ENCODE results near the gene BICD2.

Gene BICD2

DNA sequence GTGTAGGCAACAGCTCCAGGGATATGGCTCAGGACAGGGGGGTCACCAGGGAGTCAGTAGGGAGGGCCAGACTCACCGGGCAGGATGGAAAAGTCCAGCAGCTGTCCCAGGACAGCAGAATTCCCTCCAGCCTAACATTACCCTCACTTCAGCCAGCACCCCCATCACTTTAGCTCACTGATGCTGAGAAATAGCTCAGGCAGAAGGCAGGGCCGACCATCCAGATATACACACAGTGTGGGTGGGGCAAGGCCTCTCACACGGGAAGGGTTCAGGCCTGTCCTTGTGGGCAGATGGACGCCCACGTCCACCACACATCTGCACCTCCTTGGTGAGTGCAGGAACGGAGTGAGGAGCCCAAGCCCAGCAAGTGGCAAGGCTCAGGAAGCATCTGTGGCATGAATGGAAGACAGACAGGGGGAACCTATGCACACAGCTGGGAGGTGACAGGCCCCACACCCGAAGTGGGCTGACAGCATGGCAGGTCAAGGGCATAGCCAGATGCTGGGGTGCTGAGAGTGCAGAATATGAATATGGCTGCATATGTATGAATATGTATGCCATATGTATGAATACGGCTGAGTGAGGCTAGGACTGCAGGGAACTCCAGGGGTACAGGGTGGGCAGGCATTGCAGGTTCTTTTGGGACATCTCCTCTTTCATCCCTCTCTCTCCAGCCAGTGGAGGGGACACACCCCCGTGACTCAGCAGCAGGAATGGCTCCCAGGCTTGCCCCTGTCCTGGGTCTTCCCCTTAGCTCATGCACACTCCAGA is 17.0 kb downstream of the BICD2 start:
- DNase-seq (ENCODE audit: low read depth in 3 of 3), result no peak

DNA sequence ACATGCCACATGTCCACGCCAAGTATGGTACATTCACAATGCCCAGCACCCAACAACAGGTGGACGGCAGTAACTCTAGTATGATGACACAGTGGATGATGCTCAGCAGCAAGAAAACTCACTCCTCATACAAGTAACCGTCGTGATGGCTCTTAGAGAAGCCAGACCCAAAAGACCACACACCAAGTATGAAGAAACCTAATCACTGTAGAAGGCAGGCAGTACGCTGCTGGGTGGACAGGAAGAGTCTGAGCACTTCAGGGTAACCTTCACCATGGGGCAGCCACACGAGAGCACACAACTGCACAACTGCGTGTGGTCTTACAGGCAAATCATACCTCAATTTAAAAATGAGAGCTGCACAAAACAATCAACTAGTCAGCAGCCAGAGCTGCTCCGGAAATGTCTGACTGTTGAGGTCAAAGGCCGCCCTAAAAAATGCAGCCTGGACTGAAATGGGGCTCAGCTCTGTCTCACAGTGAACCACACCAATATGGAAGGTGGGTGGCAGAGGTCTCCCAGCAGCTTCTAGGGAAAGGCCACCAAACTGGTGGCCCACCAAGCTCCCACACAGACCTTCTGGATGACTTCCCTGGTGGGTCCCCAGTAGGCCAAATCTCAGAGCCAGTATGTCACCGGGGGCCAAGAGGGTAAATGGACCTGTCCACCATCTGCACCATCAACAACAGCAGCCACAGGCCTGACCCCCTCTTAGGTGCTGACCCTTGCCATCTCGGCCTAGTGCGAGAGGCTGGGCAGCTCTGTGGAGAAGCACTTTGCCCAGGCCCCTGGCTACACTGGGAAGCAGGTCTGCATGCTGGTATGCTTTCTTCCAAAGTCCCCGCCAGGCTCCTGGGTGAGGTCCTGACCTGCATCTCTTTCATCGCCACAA is 17.8 kb downstream of the BICD2 start:
- DNase-seq (ENCODE audit: low read depth in 3 of 3), result no peak

DNA sequence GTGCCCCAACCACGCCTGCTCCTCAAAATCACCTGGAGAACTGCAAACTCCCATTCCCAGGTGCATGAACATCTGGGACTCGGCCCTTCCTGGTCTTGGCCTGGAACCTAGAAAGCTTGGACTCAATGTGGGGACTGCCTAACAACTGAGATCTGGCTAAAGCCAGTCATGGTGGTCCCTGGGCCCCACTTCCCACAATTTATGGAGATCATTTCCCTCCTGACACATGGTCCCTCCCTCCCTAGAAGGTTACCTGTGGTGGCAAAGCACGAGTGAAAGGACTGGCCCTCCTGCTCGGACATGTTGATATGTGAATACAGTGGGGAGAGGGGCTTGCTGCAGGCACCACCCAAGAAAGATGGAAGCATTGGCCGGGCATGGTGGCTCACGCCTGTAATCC is 18.8 kb downstream of the BICD2 start:
- DNase-seq (ENCODE audit: low read depth in 3 of 3), result no peak

DNA sequence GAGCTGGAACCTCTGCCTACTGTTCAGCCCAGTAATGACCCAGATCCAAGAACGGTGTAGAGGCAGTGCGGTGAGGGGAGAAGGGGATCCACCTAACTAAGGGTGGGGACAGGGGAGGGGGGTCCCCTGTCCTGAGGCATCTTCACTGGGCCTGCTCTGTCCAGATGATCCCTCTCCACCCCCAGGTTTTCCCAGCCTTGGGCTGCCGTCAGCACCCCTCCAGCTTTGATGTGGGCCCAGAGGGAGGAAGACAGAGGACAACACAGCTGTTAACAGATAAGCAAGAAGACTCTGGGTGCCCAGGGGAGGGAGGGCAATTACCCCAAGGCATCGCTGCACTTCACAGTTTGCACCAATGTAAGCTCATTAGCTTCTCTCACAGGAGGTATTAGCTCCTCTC is 19.3 kb downstream of the BICD2 start:
- no peak for DNase-seq (ENCODE audit: low read depth in 3 of 3)

DNA sequence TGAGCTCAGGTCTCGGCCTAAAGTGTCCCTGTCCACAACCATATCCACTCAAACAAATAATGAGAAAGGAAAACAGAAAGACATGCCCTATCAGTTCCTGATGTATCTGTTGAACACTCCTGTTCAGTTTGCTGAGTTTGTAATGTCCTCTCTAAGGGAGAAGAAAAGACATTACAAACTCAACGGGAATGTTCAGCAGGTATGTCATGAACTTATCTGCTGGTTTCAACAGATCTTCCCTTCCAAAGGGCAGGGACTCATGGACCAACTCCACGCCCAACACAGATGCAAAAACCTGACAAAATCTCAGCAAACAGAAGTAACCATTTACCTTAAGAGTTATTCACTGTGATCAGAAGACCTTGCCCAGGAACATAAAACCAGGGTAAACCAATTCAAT is 23.7 kb downstream of the BICD2 start:
- no peak for DNase-seq (ENCODE audit: low read depth in 3 of 3)

DNA sequence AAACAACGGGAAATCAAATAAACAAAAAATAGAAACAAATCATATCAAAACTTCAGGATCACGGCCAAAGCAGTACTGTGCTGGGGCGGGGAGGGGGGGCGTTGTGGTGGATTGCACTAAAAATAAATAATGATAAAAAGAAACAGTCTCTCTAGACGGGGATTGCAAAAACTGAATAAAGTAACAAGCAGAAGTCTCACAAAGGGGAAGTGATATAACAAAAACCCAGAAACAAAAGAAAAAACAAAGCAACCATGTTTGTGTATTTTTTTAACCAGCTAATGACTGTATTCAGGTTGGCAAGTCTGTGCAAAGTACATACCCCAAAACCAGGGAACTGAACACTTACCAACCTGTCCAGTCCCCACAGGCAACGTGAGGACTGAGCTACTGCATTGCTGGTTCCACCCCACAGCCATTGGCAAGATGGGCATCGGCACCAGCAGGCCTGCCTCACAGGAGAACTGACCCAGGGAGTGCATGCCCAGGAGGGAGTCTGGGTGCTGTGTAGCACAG is 24.1 kb downstream of the BICD2 start:
- DNase-seq (ENCODE audit: low read depth in 3 of 3), result no peak

DNA sequence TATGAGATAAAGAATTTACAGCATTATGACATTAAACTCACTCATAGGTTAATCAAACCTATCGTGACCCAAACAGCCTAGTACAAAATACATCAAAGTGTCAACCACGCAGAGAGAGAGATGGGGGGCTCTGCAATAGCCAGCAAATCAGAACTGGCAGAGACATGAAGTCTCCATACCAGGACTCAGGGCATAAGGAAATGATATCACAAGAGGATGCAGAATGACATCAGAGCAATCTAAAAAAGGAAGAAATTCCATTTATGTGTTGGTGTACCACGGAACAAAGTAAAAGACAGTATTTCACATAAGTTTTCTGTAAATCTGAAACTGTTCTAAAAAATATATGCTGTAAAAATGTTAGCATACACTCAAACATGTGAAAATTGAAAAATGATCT is 24.6 kb downstream of the BICD2 start:
- DNase-seq (ENCODE audit: low read depth in 3 of 3), result no peak

DNA sequence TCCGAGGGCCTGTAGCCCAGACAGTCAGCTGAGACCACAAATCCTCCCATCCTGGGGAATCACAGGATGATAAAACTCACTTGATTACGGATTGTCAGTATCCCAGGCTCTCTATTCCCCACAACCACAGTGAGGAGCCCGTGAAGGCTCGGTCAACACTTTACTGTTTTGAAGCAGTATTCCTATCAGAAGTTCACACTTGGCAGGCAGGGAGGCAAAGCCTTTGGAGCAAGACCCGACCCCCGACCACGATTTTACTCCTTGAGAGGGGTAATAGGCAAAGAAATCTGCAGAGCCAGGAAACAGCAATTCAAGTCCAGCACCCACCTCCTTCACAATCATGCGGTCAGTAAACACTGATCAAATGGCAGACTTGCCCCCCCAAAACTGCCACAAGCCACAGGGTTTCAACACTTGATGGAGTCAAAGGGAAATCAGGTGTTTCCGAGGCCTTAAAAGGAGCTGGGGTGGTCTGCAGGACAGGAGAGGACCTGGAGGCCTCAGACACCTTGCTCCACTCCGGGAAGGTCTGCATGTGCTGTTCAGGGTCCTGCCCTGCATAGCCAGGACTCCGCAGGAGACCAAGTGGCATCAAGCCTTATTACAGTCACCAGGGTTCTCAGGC is 25.2 kb downstream of the BICD2 start:
- no peak for DNase-seq (ENCODE audit: low read depth in 3 of 3)

DNA sequence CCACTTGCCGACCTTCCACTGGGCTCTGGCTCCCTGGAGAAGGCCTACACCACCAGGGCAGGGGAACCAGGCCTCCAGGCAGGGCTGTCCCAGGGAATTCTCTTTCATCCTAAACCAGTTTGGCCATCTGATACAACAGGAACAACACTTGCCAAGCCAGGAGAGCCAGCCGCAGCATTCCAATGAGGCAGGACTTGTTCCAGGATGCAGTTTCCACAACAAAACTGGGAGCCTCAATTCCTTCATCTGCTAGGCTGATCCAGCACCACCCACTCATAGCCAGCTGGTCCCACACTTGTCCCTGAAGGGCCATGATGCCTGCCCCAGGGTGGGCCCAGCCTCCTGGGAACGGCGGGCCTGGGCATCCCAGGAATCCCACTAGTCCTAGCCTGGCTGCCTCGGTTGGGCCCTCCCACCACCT is 26.0 kb downstream of the BICD2 start:
- no peak for DNase-seq (ENCODE audit: low read depth in 3 of 3)

DNA sequence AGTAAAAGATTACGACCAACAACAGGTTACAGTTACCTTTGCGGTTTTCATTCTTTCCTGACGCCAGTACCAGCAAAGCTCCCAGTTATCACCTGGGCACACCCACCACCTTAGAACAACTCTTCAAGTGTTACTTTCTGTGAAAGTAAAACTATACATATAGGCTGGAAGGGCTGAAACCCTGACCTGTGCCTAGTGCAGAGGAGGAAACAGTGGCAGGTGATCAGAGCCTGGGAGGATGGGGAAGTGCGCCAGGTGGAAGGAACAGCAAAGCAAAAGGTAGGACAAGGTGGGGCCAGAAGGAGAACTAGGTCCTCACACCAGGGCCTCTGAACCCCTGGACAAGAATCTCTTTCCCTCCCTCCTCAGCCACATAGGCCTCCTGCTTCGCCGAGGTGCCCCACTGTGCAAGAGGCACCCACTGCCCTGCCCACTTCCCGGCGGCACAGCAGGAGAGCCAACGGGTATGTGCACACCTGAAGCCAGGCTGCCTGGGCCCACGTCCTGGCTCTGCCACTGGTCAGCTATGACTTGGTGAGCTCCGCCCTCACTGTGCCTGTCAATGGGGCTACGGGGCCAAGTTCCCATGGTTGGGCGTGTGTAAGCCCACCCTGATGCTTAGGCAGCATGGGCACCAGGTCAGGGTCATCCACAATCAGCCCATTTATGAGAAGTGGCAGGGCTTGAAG is 26.9 kb downstream of the BICD2 start:
- no peak for DNase-seq (ENCODE audit: low read depth in 3 of 3)

DNA sequence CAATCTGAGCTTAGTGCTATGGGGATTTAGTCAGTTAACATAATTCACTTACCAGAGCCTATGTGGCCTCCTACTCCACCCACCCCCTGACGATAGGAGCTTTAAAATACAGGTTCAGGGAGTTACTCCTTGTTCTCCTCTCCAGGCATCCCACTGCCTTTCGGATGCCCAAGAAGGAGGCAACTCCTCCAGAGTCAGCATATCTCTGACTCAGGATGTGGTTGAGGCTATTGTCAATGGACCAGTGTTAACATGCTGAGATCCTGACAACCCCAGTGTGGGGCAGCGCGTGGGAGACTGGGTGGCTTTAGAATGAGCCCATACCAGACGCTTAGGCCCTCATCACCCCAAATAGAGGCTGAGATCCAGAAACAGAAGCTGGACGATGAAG is 27.4 kb downstream of the BICD2 start:
- no peak for DNase-seq (ENCODE audit: low read depth in 3 of 3)

DNA sequence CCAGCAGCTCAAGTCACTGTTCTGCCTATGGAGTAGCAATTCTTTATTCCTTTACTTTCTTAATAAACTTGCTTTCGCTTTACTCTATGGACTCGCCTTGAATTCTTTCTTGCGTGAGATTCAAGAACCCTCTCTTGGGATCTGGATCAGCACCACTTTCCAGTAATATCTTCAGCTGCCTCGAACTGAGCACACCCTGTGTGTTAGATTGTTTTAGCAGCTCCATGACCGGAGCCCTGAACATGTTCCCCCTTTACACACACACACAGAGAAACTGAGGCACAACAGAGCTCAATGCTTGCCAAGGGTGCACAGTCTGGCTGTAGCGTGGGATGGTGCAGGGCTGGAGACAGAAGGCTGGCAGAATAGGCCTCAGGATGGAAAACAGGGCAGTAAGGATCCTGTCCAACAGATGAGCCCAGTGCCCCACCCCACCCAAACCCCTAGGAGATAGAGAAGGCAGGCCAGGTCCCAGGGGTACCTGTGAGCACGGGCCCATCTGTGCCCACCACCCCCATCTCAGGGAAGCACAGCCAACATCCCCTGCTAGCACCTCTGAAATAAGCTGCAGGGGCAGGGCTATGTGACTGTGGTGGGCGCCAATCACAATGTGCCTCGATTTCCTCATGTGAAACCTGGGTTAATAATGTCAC is 27.9 kb downstream of the BICD2 start:
- DNase-seq (ENCODE audit: low read depth in 3 of 3), result no peak

DNA sequence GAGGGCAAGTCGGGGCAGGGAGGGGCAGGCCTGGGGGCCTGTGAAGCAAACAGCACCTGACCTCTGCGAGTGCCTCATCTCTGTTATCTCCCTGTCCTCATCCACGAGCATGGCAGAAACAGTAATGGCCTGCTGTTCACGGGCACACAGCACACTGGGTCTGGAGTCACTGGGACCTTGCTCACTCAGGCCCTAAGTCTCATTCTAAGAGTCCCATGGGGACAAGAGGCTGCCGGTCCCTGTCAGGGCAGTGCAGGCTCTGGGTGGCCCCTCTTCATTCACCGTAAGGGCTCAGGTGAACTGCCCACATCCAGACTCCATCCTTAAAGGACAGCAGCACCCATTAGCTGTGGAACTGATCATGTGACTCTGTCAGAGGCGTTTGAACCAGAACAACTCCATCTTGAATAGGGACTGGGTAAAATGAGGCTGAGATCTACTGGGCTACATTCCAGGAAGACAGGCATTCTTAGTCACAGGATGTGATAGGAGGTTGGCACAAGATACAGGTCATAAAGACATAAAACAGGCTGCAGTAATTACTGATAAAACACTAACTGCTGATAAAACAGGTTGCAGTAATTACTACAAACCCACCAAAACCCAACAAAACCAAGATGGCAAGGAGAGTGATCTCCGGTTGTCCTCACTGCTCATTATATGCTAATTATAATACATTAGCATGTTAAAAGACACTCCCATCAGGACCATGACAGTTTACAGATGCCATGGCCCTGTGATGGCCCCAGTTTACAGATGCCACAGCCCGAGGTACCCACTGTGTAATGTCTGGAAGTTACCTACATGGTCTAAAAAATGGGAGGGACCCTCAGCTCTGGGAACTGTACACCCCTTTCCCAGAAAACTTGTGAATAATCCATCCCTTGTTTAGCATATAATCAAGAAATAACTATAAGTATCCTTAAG is 28.7 kb downstream of the BICD2 start:
- DNase-seq (ENCODE audit: low read depth in 3 of 3), result no peak

DNA sequence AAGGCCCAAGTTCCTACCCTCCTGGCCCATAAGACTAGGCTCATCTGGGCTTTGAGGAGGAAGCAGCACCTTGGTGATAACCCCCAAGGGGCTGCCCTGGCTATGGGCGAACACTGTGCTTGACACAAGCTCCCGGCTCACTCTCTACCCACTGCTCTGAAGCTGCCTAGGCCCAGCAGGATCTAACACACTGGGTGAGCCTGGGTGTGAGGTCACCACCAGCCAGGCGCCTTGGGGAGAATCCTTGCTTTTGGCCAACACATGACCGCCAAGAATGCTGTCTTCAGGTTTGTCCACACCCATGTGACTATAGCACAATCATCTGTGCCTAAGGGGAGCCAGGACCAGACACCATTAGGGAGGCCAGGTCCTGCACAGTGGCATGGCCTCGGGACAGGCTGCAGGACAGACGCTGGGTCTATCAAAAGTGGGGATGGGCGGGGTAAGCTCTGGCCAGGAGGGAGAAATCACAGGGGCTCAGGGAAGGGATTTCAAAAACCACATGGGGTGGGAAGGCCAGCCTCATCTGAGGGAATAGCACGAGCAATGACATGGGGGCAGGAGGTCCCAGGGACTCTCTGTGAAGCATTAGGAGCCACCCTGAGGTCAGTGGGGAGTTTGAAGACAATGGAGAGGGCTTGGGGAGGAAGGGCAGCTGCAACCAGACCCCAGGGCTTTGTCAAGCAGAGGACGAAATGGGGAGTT is 29.6 kb downstream of the BICD2 start:
- DNase-seq (ENCODE audit: low read depth in 3 of 3), result no peak

DNA sequence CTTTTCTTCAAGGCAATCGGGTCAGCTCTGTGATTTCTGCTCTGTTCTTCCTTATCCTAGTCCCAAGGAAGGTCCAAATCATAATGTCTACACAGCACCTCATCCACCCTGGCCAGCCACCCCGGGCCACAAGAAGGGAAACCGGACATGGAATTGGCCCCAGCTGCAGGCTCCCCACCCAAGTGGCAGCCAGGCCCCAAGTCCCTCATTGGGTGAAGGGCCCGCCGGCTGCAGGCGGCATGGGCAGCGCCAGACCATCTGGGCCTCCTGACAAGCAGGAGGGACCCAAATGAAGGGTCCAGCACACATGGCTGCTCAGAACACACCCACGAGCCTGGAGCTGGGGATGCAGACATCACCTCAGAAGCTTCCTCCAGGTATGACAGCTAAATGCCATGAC is 33.7 kb downstream of the BICD2 start:
- no peak for DNase-seq (ENCODE audit: low read depth in 3 of 3)

DNA sequence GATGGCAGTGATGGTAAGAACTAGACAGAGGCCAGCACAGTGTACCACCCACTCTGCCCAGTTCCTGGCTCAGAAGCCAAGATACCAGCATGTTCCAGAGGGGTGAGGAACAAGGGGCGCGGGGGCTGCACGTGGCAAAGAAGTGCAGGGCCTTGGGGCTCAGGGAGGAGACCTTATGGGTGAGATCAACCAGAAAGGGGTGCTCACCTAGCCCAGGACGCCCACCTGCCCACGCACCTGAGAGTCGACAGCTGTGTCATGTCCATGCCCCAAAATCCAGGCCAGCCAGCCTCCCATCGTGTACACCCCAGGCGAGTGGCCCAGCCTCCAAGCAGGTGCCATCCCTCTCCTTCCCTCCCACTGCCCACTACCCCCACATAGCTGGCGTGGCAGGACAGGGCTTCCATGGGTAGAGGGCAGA is 34.9 kb downstream of the BICD2 start:
- DNase-seq (ENCODE audit: low read depth in 3 of 3), result no peak

DNA sequence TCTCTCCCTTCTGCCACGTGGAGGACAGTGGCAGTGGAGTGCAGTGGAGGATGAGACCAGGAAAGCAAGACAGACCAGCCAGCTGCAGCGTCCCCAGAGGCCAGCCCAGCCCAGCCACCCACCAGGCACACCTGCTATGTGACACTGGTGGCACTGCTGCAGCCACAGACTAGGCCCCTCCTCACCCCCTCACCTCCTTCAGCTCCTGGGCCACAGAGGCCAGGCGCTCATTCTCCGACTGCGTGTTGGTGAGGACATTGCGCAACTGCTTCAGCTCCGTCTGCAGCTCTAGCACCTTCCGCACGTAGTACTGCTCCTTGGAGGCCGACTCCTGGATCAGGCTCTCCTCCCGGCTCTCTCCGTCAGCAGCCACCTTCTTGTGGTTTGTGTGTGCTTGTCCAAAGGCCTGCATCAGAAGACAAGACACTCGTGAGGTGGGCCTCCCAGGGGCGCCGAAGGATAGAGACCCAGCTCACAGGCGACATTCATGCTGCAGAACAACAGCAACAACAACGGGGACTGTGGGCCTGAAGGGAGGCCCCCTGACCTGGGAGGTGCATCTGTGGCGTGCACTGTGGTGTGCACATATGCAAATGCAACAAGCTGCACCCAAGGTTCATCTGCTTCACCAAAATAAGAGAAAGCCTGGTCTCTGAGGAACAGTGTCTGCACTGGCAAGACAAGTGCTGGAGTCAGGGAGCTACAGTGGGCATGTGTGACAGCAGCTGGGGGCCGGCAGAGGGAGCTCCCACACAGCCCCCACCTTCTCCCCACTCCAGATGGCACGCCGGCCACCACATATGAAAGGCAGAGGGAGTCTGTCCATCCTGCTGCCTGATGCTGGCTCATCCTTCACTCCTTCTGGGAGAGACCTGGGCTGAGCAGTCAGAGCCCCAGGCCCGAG is 35.5 kb downstream of the BICD2 start:
- no peak for DNase-seq (ENCODE audit: low read depth in 3 of 3)

Data from stimulated activated CD4-positive, alpha-beta T cell treated with anti-CD3 and anti-CD28 coated beads, TNF-alpha, amount 100 ng/mL, for 4 hours (primary cell).